HG03432 (cell line): ENCODE results near the gene TMED6.

Experiments
- ATAC-seq: cut with Tn5 transposase; IDR thresholded peaks from one replicate; pipeline ENCODE4 v1.9.1; 2021; ENCODE audit warnings: mild to moderate bottlenecking, moderate library complexity; ENCODE audit not compliant: unreplicated experiment

TMED6 gene

GRCh38 chr16:69351309-69352027, at the start of gene TMED6:
Gene TMED6 (minus strand): TSS chr16:69351786. CDS start chr16:69351753, 33 bp downstream.
- ATAC-seq = no peak

- ATAC-seq = no peak
Measured at GRCh38 chr16:69399361-69399760, 47.8 kb upstream of the TMED6 start.

DNA sequence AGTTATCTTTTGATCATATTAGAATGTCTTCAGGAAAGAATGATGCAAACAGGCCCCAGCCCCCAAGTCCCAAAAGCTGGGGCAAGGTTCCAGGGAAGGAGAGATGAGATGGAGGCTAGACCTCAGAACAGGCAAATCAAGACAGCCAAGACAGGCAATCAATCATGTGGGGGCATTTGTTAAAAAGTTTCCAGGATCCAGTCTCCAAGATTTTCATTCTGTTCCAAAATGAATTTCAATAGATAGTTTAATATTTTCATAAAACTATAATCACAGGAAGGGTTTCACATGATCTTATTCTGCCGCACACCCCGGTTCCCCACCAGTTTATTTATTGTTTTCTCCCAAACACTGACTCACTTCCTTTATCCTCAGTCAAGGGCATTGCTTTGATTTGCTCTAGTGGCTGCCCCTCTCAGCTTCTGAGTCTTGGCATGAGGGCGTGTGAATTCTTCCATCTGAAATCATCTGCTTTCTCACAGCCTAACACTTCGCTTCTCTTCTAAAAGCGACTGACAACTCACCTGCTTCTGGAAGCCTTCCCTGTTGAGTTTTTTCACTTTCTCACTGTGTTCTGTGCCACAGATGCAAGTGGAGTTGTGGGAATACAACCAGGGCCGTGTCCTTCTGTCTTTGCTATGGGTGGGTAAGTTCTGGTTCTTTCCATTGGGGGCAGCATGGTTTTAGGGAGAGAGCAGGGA, 46.4 kb upstream of the TMED6 start:
- ATAC-seq = no peak

- no peak for ATAC-seq
Measured at GRCh38 chr16:69396187-69397061, 44.8 kb upstream of the TMED6 start.

GRCh38 chr16:69395859-69396186, 44.2 kb upstream of the TMED6 start:
- ATAC-seq = no peak

DNA sequence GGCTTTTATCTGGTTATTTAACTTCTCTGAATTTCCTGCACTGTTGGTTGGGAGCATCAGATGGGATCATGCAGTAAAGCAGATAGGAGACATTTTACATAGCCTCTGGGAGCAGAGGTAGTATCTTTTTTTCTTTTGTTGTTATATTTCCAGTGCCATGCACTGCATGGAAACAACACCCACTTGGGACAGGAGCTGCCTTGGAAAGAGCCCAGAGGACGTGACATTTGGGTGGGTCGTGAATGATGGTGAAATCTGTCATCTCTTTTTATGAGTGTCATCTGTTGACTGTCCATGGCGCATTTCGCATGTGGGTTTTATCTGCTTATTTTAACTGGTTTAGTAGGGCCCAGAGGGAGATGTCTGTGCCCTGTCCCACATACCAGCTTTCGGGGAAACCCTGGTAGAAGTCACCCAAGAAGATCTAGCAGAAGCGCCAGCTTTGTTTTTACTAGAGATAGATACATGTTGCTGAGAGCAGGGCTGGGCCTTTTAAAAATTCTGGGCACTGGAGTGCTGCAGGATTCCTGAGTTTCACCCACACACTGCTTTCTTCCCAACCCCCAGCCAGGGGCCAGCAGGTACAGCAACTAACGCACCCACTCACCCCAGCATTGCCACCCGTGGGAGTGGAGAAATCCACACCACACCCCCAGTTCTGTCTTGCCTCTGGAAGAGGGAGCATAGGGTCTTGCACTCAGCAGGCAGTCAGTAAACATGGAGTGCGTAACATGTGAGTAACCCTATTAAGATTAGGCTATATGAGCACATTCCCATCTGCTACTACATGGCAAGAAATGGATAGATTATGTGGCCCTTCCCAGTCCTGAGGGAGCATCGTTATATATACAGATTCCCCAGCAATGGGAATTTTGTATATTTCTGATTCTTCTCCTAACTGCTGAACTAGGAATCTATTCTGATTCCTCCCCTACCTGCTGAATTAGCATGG, 42.6 kb upstream of the TMED6 start:
- ATAC-seq = no peak

DNA sequence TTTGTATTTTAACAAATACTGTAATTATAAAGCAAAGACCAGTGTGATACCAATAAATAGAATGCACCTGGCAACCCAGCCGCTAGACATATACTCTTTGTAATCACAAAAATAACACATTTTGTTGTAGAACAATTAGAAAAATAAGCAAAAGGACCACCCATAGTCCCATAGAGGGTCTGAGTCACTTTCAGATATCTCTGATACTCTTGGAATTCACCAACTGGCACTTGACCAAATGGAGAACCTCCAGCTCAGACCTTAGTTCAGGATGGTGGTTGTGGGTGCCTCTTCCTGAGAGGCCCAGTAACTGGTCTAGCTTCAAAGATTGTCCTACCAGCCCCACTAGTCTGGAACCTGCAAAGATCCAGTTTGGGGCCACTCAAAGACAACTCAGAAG, 35.0 kb upstream of the TMED6 start:
- no peak for ATAC-seq

DNA sequence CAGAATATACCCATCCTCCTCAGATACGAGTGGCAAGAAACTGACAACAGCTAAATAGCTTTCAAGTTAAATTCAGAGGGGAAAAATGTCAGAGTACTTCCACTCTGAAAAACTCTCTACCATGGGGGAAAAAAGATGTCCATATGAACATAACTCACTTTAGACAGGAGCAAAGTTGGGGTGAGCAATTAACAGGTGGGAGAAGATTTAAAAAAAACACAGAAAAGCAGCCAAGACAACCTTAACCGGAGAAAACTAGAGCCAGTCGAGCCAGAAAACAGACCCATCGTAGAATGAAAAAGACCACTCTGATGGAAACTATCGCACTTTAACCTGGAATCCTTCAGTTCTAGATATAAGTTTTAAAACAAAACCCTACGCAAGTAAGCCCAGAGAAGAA, 33.4 kb upstream of the TMED6 start:
- ATAC-seq = no peak

GRCh38 chr16:69382421-69382820, 30.8 kb upstream of the TMED6 start:
- ATAC-seq = no peak

- no peak for ATAC-seq
Measured at GRCh38 chr16:69381231-69381630, 29.6 kb upstream of the TMED6 start.

GRCh38 chr16:69378760-69379159, 27.2 kb upstream of the TMED6 start:
- no peak for ATAC-seq

DNA sequence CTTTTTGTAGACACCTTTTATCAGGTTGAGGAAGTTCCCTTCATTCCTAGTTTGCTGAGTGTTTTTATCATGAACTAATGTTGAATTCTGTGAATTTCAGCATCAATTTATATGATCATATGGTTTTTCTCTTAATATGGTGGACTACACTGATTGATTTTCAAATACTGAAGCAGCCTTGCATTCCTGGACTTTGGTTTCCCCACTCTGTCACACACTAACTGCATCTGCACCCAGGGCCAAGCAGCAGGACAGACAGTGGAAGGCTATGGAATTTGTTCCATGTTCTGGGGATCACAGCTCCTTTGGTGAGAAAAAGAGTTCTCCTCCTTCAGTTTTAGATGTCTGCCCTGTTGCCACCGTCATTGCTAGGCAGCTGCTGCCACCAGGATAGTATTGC, 26.4 kb upstream of the TMED6 start:
- no peak for ATAC-seq

GRCh38 chr16:69376393-69377059, 24.9 kb upstream of the TMED6 start:
- ATAC-seq = no peak

GRCh38 chr16:69373019-69373418, 21.4 kb upstream of the TMED6 start:
- ATAC-seq = no peak

DNA sequence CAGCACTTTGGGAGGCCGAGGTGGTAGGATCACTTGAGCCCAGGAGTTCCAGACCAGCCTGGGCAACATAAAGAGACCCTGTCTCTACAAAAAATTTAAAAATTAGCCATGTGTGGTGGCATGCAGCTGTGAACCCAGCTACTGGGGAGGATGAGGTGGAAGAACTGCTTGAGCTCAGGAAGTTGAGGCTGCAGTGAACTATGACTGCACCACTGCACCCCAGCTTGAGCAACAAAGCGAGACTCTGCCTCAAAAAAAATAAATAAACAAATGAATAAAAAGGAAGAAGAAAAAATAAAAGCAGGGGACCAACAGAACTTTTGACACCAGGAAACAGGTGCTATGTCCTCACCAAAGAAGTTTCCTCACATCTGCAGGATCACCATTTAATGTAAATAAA, 20.0 kb upstream of the TMED6 start:
- no peak for ATAC-seq

DNA sequence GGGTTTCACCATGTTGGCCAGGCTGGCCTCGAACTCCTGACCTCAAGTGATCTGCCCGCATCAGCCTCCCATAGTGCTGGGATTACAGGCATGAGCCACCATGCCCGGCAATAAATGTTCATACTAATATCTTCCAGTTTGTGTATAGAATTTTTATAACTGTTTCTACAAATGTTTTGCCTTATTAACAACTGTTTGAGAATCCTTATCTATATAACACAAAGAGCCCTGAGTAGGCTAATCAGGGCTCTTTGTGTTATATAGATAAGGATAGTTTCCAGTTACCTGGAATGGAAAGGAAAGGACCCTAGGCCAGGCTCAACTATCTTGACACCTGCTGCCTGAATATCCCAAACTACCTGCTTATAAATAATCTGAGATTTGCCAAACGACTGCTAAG, 17.3 kb upstream of the TMED6 start:
- no peak for ATAC-seq

- no peak for ATAC-seq
Measured at GRCh38 chr16:69367980-69368379, 16.4 kb upstream of the TMED6 start.

DNA sequence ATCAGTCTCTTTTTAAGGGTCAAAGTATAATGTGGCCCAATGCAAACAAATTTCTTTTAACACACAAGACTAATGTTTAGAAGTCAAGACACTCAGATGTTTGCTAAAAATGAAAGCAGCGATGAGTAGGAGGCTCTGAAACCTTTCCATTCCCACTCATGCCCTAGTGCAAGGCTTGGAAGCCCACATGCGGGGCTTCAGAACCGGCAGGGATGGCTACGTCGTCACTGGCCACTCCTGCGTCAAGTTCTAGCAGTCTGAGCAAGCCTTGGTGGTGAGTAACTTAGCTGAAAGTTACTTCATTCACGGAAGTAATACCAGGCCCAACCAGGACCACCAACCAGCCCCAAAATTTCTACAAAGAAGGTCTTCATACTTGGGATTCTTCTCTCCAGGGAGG, 14.8 kb upstream of the TMED6 start:
- no peak for ATAC-seq

GRCh38 chr16:69365901-69366300, 14.3 kb upstream of the TMED6 start:
- ATAC-seq = no peak

GRCh38 chr16:69364088-69364487, 12.5 kb upstream of the TMED6 start:
- no peak for ATAC-seq
